NCI-H748 (cell line): ENCODE data around the gene FAM72C.
"Not testable (repeated sequence)": the region's sequence is repeated elsewhere in the genome, so short reads cannot be mapped to it uniquely, and the experiment has no call there.

ENCODE experiments used
- DNase-seq: peaks from one replicate; lab custom pipeline; 2025; ENCODE audit not compliant: unreplicated experiment; lab: John Stamatoyannopoulos, UW

The FAM72C gene

GRCh38 chr1:143971924-143972700 is at the start of gene FAM72C:
TSS of gene FAM72C (minus strand) at chr1:143971986. CDS start at chr1:143971141, 845 bp downstream.
- not testable (repeated sequence) for DNase-seq

GRCh38 chr1:144020001-144020738 is 48.4 kb upstream of the FAM72C start:
- not testable (repeated sequence) for DNase-seq

GRCh38 chr1:144019101-144019500 is 47.3 kb upstream of the FAM72C start:
- DNase-seq, result not testable (repeated sequence)

GRCh38 chr1:144015180-144015966 is 43.6 kb upstream of the FAM72C start:
- DNase-seq, result not testable (repeated sequence)

GRCh38 chr1:144014528-144014927 is 42.7 kb upstream of the FAM72C start:
- not testable (repeated sequence) for DNase-seq

GRCh38 chr1:144014121-144014520 is 42.3 kb upstream of the FAM72C start:
- DNase-seq, result not testable (repeated sequence)

- not testable (repeated sequence) for DNase-seq
Observed at GRCh38 chr1:144012168-144012733, 40.5 kb upstream of the FAM72C start.

GRCh38 chr1:144009410-144009809 is 37.6 kb upstream of the FAM72C start:
- DNase-seq, result not testable (repeated sequence)

- not testable (repeated sequence) for DNase-seq
Observed at GRCh38 chr1:144004259-144004658, 32.5 kb upstream of the FAM72C start.

- DNase-seq, result not testable (repeated sequence)
Observed at GRCh38 chr1:144003306-144004029, 31.7 kb upstream of the FAM72C start.

GRCh38 chr1:144002141-144002881 is 30.5 kb upstream of the FAM72C start:
- not testable (repeated sequence) for DNase-seq

- DNase-seq, result not testable (repeated sequence)
Observed at GRCh38 chr1:144001077-144001476, 29.3 kb upstream of the FAM72C start.

GRCh38 chr1:143996020-143996419 is 24.2 kb upstream of the FAM72C start:
- DNase-seq, result not testable (repeated sequence)

GRCh38 chr1:143993301-143993907 is 21.6 kb upstream of the FAM72C start:
- not testable (repeated sequence) for DNase-seq

GRCh38 chr1:143990699-143991098 is 18.9 kb upstream of the FAM72C start:
- DNase-seq, result not testable (repeated sequence)

GRCh38 chr1:143989719-143990118 is 17.9 kb upstream of the FAM72C start:
- DNase-seq, result not testable (repeated sequence)

- DNase-seq, result not testable (repeated sequence)
Observed at GRCh38 chr1:143989427-143989712, 17.6 kb upstream of the FAM72C start.

- not testable (repeated sequence) for DNase-seq
Observed at GRCh38 chr1:143988602-143989426, 17.0 kb upstream of the FAM72C start.
